AG09309 (cell line): ENCODE measurements around the gene KDM1B.
"Not testable (repeated sequence)": the region's sequence is repeated elsewhere in the genome, so short reads cannot be mapped to it uniquely, and the experiment has no call there.

Source experiments
- DNase-seq: peaks from one replicate; pipeline ENCODE4 v3.0.0-alpha.2; 2010; ENCODE audit warnings: low read depth
- H3K4me3 ChIP-seq: 2 replicates; pipeline ENCODE4 v1.5.1; 2011; ENCODE audit warnings: mild to moderate bottlenecking, low read depth, low read length, moderate library complexity; ENCODE audit not compliant: control insufficient read depth
- TF ChIP-seq, protein P1 (sequence below): IDR thresholded peaks from 2 replicates; pipeline ENCODE4 v1.5.1; 2011; ENCODE audit warnings: mild to moderate bottlenecking, low read depth, low read length, inconsistent platforms; ENCODE audit not compliant: insufficient read depth, control insufficient read depth; ENCODE audit errors: missing control alignments

The KDM1B gene

DNA sequence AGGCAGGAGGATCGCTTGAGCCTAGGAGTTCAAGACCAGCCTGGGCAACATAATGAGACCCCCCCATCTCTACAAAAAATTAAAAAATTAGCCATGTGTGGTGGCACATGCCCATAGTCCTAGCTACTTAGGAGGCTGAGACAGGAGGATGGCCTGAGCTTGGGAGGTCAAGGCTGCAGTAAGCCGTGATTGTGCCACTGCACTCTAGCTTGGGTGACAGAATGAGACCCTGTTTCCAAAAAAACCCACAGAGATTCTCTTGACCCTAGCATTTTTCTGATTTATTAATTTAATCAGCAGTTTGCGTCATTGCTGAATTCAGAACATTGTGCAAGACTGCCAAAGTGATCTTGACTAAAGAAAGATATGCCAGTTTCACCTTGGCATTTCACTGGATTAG, 36.8 kb downstream of the KDM1B start:
- H3K4me3 ChIP-seq: no peak overlapping the region
- no peak for DNase-seq
- TF ChIP-seq, protein P1, sequence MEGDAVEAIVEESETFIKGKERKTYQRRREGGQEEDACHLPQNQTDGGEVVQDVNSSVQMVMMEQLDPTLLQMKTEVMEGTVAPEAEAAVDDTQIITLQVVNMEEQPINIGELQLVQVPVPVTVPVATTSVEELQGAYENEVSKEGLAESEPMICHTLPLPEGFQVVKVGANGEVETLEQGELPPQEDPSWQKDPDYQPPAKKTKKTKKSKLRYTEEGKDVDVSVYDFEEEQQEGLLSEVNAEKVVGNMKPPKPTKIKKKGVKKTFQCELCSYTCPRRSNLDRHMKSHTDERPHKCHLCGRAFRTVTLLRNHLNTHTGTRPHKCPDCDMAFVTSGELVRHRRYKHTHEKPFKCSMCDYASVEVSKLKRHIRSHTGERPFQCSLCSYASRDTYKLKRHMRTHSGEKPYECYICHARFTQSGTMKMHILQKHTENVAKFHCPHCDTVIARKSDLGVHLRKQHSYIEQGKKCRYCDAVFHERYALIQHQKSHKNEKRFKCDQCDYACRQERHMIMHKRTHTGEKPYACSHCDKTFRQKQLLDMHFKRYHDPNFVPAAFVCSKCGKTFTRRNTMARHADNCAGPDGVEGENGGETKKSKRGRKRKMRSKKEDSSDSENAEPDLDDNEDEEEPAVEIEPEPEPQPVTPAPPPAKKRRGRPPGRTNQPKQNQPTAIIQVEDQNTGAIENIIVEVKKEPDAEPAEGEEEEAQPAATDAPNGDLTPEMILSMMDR: no peak

DNA sequence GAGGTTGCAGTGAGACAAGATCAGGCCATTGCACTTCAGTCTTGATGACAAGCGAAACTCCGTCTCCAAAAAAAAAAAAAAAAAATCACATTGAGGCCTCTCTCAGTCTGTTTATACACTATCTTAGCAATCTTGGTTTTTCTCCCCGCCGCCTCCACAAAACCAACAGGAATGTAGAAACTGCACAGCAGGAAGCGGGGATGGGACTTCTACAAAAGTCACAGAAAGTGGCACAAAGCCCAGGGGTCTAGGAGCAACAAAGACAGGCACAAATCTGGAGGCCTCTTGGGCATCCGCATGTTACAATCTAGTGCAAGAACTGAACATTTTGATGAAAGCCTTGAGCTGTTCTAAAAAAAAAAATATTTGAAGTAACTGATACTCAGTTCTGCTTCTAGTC, 48.6 kb downstream of the KDM1B start:
- no peak for DNase-seq
- TF ChIP-seq, protein P1: no peak

DNA sequence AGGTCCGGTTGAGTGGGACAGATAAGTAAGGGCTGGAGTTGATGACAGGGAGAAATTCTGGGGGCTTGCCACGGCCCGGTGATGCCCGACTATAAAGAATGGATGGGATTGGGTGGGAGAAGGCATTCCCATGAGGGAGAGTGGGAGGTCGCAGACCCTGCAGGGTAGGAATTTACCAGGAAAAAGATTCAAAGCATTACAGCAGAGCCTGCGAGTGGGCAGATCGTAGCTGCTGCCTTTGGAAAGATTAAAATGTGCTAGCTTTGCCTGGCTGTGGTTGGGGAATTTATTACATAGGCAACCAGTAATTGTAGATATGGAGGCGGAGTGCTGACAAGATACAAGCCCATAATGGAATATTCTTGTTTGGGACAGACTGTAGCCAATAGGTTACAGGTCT, 49.5 kb downstream of the KDM1B start:
- no peak for DNase-seq
- no peak overlapping the region for H3K4me3 ChIP-seq
- TF ChIP-seq, protein P1: no peak

More for the DNA sequence above, 48.6 kb downstream of the KDM1B start:
- H3K4me3 ChIP-seq: no peak overlapping the region

DNA sequence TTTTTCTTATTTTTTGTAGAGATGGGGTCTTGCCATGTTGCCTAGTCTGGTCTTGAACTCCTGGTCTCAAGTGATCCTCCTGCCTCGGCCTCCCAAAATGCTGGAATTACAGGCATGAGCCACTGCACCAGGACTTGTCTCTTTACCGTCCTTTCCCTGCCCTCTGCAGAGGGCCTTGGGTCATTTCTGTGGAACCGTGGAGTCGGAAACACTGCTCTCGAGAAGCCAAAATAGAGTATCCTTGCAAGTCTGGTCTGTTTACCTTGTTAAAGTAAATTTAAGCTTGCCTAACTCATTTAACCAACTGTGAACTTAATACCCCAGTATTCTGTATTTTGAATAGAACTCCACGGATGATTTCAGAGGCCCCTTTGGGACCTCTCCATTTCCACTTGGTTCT, 51.4 kb downstream of the KDM1B start:
- H3K4me3 ChIP-seq: no peak overlapping the region
- TF ChIP-seq, protein P1: no peak
- no peak for DNase-seq

DNA sequence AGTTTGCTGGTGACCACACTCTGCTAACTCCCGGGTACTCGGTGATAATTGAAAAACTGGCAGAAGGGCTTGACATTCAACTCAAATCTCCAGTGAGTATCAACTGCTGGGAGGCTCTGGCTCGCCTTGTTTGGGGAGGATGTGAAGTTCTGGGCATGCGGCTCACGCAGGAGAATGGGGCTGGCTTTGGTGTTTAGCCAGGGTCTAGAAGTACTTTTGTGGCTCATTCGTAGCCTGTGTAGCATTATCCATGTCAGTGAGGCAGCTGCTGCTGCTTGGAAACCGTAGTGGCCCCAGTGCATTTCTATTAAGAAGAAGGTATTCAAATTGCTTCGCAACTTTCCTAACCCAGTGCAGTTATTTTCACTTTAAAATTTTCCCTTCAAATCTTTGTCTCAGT, 52.2 kb downstream of the KDM1B start:
- TF ChIP-seq, protein P1: no peak
- DNase-seq: no peak
- no peak overlapping the region for H3K4me3 ChIP-seq

DNA sequence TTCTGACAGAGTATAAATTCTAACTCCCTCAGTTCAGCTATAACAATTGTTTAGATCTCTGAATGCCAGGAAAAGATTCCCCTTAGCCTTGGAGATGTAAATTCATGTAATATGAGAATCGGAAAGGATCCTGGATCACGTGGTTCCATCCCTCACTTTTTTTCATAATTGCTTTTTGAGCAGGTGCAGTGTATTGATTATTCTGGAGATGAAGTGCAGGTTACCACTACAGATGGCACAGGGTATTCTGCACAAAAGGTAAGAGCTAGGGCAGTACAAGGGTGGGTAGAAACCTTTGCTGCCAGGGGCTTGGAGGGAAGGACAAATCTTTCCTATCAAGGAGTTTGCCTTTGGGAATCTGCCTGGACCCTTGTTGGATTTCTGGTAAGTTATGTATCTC, 52.7 kb downstream of the KDM1B start:
- H3K4me3 ChIP-seq: no peak overlapping the region
- TF ChIP-seq, protein P1: no peak
- no peak for DNase-seq

DNA sequence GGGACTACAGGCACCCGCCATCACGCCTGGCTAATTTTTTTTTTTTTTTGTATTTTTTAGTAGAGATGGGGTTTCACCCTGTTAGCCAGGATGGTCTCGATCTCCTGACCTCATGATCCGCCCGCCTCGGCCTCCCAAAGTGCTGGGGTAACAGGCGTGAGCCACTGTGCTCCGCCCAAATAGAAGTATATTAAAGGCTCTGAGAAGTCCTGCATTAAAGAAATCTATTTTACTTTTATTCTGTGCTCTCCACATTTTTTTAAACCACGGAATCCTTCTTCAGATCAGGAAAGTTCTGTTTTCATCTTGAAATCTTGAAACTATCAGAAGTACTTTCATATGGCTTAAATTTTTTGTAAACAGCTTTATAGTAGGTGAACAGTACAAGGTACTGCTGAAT, 53.6 kb downstream of the KDM1B start:
- not testable (repeated sequence) for DNase-seq, H3K4me3 ChIP-seq
